Lung (tissue), 12 donors: ENCODE results near the gene RACGAP1. TPM values are rescaled to one million over a fixed set of nuclear protein-coding genes. Genes with fewer than 3 reads are reported as not detected.

Source experiments
- ATAC-seq: fragments of 200-7000 bp; cut with Tn5 transposase; one replicate; pipeline ENCODE4 v1.9.1; 2020; ENCODE audit warnings: moderate number of reproducible peaks; ENCODE audit not compliant: insufficient read depth, low FRiP score
- DNase-seq, 3 donors: peaks; one replicate each; pipeline ENCODE4 v3.0.0-alpha.2; 2013 to 2017
- H3K27ac ChIP-seq, 2 donors: one replicate each; pipeline ENCODE4 v1.5.1; 2013; ENCODE audit warnings: mild to moderate bottlenecking in 2 of 2, moderate library complexity in 2 of 2, control low read depth in 1 of 2, inconsistent platforms in 1 of 2, low read depth in 1 of 2, low read length in 1 of 2
- H3K27me3 ChIP-seq, 3 donors: one replicate each; pipeline ENCODE4 v1.5.1; 2013; ENCODE audit warnings: low read length in 2 of 3; ENCODE audit not compliant: control insufficient read depth in 3 of 3, insufficient read depth in 3 of 3
- H3K36me3 ChIP-seq, 4 donors: one replicate each; pipeline ENCODE4 v1.5.1; 2013; ENCODE audit warnings: low read length in 4 of 4, mild to moderate bottlenecking in 1 of 4, moderate library complexity in 1 of 4; ENCODE audit not compliant: control insufficient read depth in 4 of 4, insufficient read depth in 4 of 4
- H3K4me1 ChIP-seq, 5 donors: one replicate each; pipeline ENCODE4 v1.5.1; 2013; ENCODE audit warnings: low read length in 5 of 5, mild to moderate bottlenecking in 2 of 5, moderate library complexity in 1 of 5; ENCODE audit not compliant: control insufficient read depth in 5 of 5, insufficient read depth in 5 of 5
- H3K4me3 ChIP-seq: one replicate; pipeline ENCODE4 v1.5.1; 2013; ENCODE audit warnings: mild to moderate bottlenecking, control low read depth, moderate library complexity
- H3K9ac ChIP-seq, 2 donors: one replicate each; pipeline ENCODE4 v1.5.1; 2013; ENCODE audit warnings: low read length in 2 of 2, control low read depth in 1 of 2; ENCODE audit not compliant: insufficient read depth in 1 of 2
- H3K9me3 ChIP-seq, 4 donors: one replicate each; pipeline ENCODE4 v1.5.1; 2013; ENCODE audit warnings: low read length in 3 of 4, mild to moderate bottlenecking in 1 of 4, moderate library complexity in 1 of 4; ENCODE audit not compliant: control insufficient read depth in 4 of 4, insufficient read depth in 3 of 4
- CTCF ChIP-seq: IDR thresholded peaks from 2 replicates; pipeline ENCODE4 v1.5.1; 2012; ENCODE audit warnings: mild to moderate bottlenecking; ENCODE audit errors: control extremely low read depth, extremely low read depth
- WGBS, 2 donors: extraction: QIAGEN DNeasy Blood & Tissue Kit; methylation state at CpG; one replicate each; pipeline ENCODE4 v1.1.7; 2013; 5-methylcytosine and 5-hydroxymethylcytosine counted together
- polyA plus RNA-seq, 2 donors: library from polyadenylated mRNA; stranded (reverse); fragments of 200-250 nt; gene quantifications; one replicate each; pipeline ENCODE4 v1.2.1, GENCODE V29; 2013
- total RNA-seq, 2 donors: library from RNA; depleted of rRNA in 1 of 2; stranded (reverse); fragments of >200 nt in 1 of 2; gene quantifications; one replicate each; pipeline ENCODE4 v1.2.1, GENCODE V29; 2014 to 2021
- donor health status: control.
- donor health status: control.
- donor health status: Bipolar disorder and iron deficiency.
- donor health status: healthy.
- donor health status: DM: yes; HTN: yes; CAD: no.

Gene RACGAP1
- total and polyA plus RNA-seq, 4 donors: 3.8 to 26.8 (median 10.2) TPM

GRCh38 chr12:50021031-50021430 lies 4.3 kb downstream of the RACGAP1 start:
- DNase-seq (peak; percentile 29 to 89 (median 88)), ATAC-seq (no peak)
- Histone ChIP-seq H3K36me3 (no peaks in the 10 kb centered on the region), H3K27ac (no peak overlapping the region), H3K9ac (peak overlapping the region; percentile 13 to 72), H3K9me3 (no peaks in the 10 kb centered on the region), H3K4me3 (no peak overlapping the region), H3K4me1 (peaks cover 0 to 65% (median 7%) of the 10 kb centered on the region in 5 donors), H3K27me3 (no peaks in the 10 kb centered on the region)
- 79 to 80% methylated on average over 4 of the region's 4 CpGs for whole genome bisulfite sequencing, 2 donors
- TF ChIP-seq CTCF: no peak

GRCh38 chr12:50019524-50019923 lies 5.8 kb downstream of the RACGAP1 start:
- Histone ChIP-seq H3K4me1 (peaks cover 0 to 61% (median 6%) of the 10 kb centered on the region in 5 donors), H3K36me3 (no peaks in the 10 kb centered on the region), H3K27ac (no peak overlapping the region), H3K27me3 (no peaks in the 10 kb centered on the region), H3K9ac (no peak overlapping the region), H3K9me3 (no peaks in the 10 kb centered on the region), H3K4me3 (no peak overlapping the region)
- DNase-seq: no peak
- WGBS, 2 donors: 79 to 99% methylated on average over 2 of the region's 2 CpGs
- ATAC-seq: no peak
- no peak for TF ChIP-seq CTCF

- Histone ChIP-seq H3K9ac (no peak overlapping the region), H3K36me3 (peaks cover 0 to 1% (median 0%) of the 10 kb centered on the region in 4 donors), H3K4me1 (peaks cover 0 to 57% (median 6%) of the 10 kb centered on the region in 5 donors), H3K4me3 (no peak overlapping the region), H3K27ac (no peak overlapping the region), H3K9me3 (no peaks in the 10 kb centered on the region), H3K27me3 (no peaks in the 10 kb centered on the region)
- no peak for ATAC-seq
- DNase-seq: no peak
- no peak for TF ChIP-seq CTCF
- WGBS, 2 donors: 89 to 97% methylated on average over 2 of the region's 2 CpGs
Observed at GRCh38 chr12:50018968-50019367, 6.3 kb downstream of the RACGAP1 start.

- ATAC-seq (no peak), DNase-seq (peak in 2 of 3 donors; percentile 50 to 54)
- Histone ChIP-seq H3K4me1 (peaks cover 0 to 55% (median 6%) of the 10 kb centered on the region in 5 donors), H3K9me3 (no peaks in the 10 kb centered on the region), H3K27ac (no peak overlapping the region), H3K9ac (peak overlapping the region in 1 of 2 donors; percentile 95), H3K27me3 (no peaks in the 10 kb centered on the region), H3K36me3 (peaks cover 0 to 1% (median 0%) of the 10 kb centered on the region in 4 donors), H3K4me3 (no peak overlapping the region)
- no peak for TF ChIP-seq CTCF
- 69 to 83% methylated on average over 3 of the region's 3 CpGs for WGBS, 2 donors
Observed at GRCh38 chr12:50018154-50018553, 7.1 kb downstream of the RACGAP1 start.
